Airway epithelial cell (primary cell): Measurements from ENCODE around the gene GPX3. TPM values are rescaled to one million over a fixed set of nuclear protein-coding genes. Genes with fewer than 3 reads are reported as not detected.

Source experiments
- total RNA-seq: library from RNA; depleted of rRNA; stranded (reverse); fragments of >200 nt; gene quantifications from 2 replicates; pipeline ENCODE4 v1.2.3, GENCODE V29; 2015

The GPX3 gene, protein sequence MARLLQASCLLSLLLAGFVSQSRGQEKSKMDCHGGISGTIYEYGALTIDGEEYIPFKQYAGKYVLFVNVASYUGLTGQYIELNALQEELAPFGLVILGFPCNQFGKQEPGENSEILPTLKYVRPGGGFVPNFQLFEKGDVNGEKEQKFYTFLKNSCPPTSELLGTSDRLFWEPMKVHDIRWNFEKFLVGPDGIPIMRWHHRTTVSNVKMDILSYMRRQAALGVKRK
- total RNA-seq = 31.5 and 46.1 TPM in 2 replicates

GRCh38 chr5:151020304-151021110 is at the start of gene GPX3:
GPX3 (plus strand) TSS chr5:151020591; CDS start chr5:151020655, 64 bp downstream.

Other genes starting within 250 kb of the GPX3 start
- gene SMIM3, start 241.8 kb upstream of the GPX3 start, total RNA-seq = 12.4 and 15.4 TPM in 2 replicates
- not detected in 2 replicates for gene IRGM, start 174.1 kb upstream of the GPX3 start, total RNA-seq
- 3.7 and 4.0 TPM in 2 replicates for gene ZNF300, start 115.6 kb upstream of the GPX3 start, total RNA-seq
- gene TNIP1, start 60.4 kb downstream of the GPX3 start, total RNA-seq = 112 and 114 TPM in 2 replicates
- 12.3 and 13.9 TPM in 2 replicates for gene ANXA6, start 137.2 kb downstream of the GPX3 start, total RNA-seq
- 2.8 and 3.1 TPM in 2 replicates for gene CCDC69, start 203.5 kb downstream of the GPX3 start, total RNA-seq
- 125 and 156 TPM in 2 replicates for gene GM2A, start 232.6 kb downstream of the GPX3 start, total RNA-seq